Stimulated activated naive B cell treated with anti-CD40 and anti-IgM and Interleukin-4, amounts not matched to agents 10 μg/mL and 1 μg/mL and 100 μg/mL, for 72 hours (primary cell): ENCODE measurements around the gene SETD1A.

Experiments
- ATAC-seq, 2 donors: fragments of 150-1000 bp; cut with Tn5 transposase; replicated peaks; 2 replicates each; pipeline ENCODE4 v1.10.0; 2021; ENCODE audit warnings: moderate library complexity in 1 of 2
- DNase-seq: peaks from one replicate; pipeline ENCODE4 v3.0.0; 2021
- H3K27ac Mint-ChIP-seq: one replicate; pipeline ENCODE4 v1.8.0; 2022; ENCODE audit warnings: mild to moderate bottlenecking, mixed read lengths
- H3K27me3 Mint-ChIP-seq, 2 donors: one replicate each; pipeline ENCODE4 v1.8.0; 2022; ENCODE audit warnings: mixed read lengths in 2 of 2
- H3K36me3 Mint-ChIP-seq, 2 donors: one replicate each; pipeline ENCODE4 v1.8.0; 2022; ENCODE audit warnings: mixed read lengths in 2 of 2, mild to moderate bottlenecking in 1 of 2
- H3K4me1 Mint-ChIP-seq, 2 donors: one replicate each; pipeline ENCODE4 v1.8.0; 2022; ENCODE audit warnings: mixed read lengths in 2 of 2, mild to moderate bottlenecking in 1 of 2
- H3K4me3 Mint-ChIP-seq, 2 donors: one replicate each; pipeline ENCODE4 v1.8.0; 2022; ENCODE audit warnings: mild to moderate bottlenecking in 2 of 2, mixed read lengths in 2 of 2, moderate library complexity in 1 of 2
- H3K9me3 Mint-ChIP-seq, 2 donors: one replicate each; pipeline ENCODE4 v1.8.0; 2022; ENCODE audit warnings: mixed read lengths in 2 of 2, mild to moderate bottlenecking in 1 of 2

SETD1A gene

GRCh38 chr16:30957456-30958174 lies at the start of gene SETD1A:
SETD1A (plus strand) TSS chr16:30957754; CDS start chr16:30958732, 978 bp downstream.
- peak; percentile 93 for DNase-seq
- Mint-ChIP-seq H3K36me3 (peaks cover 32 to 39% of the 10 kb centered on the region in 2 donors), H3K9me3 (no peaks in the 10 kb centered on the region)

GRCh38 chr16:30910427-30911029 lies 47.0 kb upstream of the SETD1A start:
- H3K4me3 Mint-ChIP-seq: no peak overlapping the region
- peak overlapping the region; percentile 25 for H3K27ac Mint-ChIP-seq
- peaks cover 4% of the 10 kb centered on the region in 2 donors for H3K4me1 Mint-ChIP-seq
- no peak for DNase-seq
- no peak for ATAC-seq
- peaks cover 0 to 3% of the 10 kb centered on the region in 2 donors for H3K27me3 Mint-ChIP-seq
- H3K36me3 Mint-ChIP-seq: no peaks in the 10 kb centered on the region
- no peaks in the 10 kb centered on the region for H3K9me3 Mint-ChIP-seq

More at GRCh38 chr16:30957456-30958174, at the start of gene SETD1A:
- ATAC-seq: peak; percentile 88 to 91
- Mint-ChIP-seq H3K27ac (peak within 1 kb of the TSS; percentile 99), H3K4me1 (peaks cover 32 to 40% of the 10 kb centered on the region in 2 donors), H3K4me3 (peak within 1 kb of the TSS; percentile 93 to 96), H3K27me3 (no peaks in the 10 kb centered on the region)

GRCh38 chr16:30912794-30913412 lies 44.7 kb upstream of the SETD1A start:
- Mint-ChIP-seq H3K27ac (no peak overlapping the region), H3K4me1 (peaks cover 4% of the 10 kb centered on the region in 2 donors), H3K27me3 (peaks cover 0 to 3% of the 10 kb centered on the region in 2 donors), H3K36me3 (no peaks in the 10 kb centered on the region), H3K4me3 (no peak overlapping the region), H3K9me3 (no peaks in the 10 kb centered on the region)
- no peak for DNase-seq
- no peak for ATAC-seq

GRCh38 chr16:30914830-30915229 lies 42.7 kb upstream of the SETD1A start:
- Mint-ChIP-seq H3K4me1 (peaks cover 4% of the 10 kb centered on the region in 2 donors), H3K4me3 (no peak overlapping the region), H3K27ac (no peak overlapping the region), H3K9me3 (no peaks in the 10 kb centered on the region), H3K27me3 (no peaks in the 10 kb centered on the region), H3K36me3 (no peaks in the 10 kb centered on the region)
- DNase-seq (no peak), ATAC-seq (peak; percentile 41 to 72)

- Mint-ChIP-seq H3K4me3 (no peak overlapping the region), H3K4me1 (peaks cover 9 to 21% of the 10 kb centered on the region in 2 donors), H3K27ac (peak overlapping the region; percentile 28), H3K9me3 (no peaks in the 10 kb centered on the region), H3K27me3 (no peaks in the 10 kb centered on the region), H3K36me3 (no peaks in the 10 kb centered on the region)
- ATAC-seq (no peak), DNase-seq (no peak)
These were observed 38.9 kb upstream of the SETD1A start for GRCh38 chr16:30918614-30919013.

- Mint-ChIP-seq H3K9me3 (no peaks in the 10 kb centered on the region), H3K27me3 (no peaks in the 10 kb centered on the region), H3K4me1 (peaks cover 16 to 28% of the 10 kb centered on the region in 2 donors), H3K36me3 (peaks cover 0 to 5% of the 10 kb centered on the region in 2 donors), H3K27ac (peak overlapping the region; percentile 10), H3K4me3 (peak overlapping the region; percentile 29 to 39)
- no peak for DNase-seq
- no peak for ATAC-seq
These were observed 36.7 kb upstream of the SETD1A start for GRCh38 chr16:30920891-30921290.

- ATAC-seq: no peak
- H3K36me3 Mint-ChIP-seq: peaks cover 0 to 10% of the 10 kb centered on the region in 2 donors
- peak overlapping the region; percentile 96 to 99 for H3K4me3 Mint-ChIP-seq
These were observed 36.2 kb upstream of the SETD1A start for GRCh38 chr16:30921459-30921747.

GRCh38 chr16:30921748-30922419 lies 35.7 kb upstream of the SETD1A start:
- Mint-ChIP-seq H3K27me3 (no peaks in the 10 kb centered on the region), H3K36me3 (peaks cover 3 to 15% of the 10 kb centered on the region in 2 donors), H3K9me3 (no peaks in the 10 kb centered on the region), H3K4me3 (peak overlapping the region; percentile 96 to 99), H3K27ac (peak overlapping the region; percentile 100), H3K4me1 (peaks cover 25 to 38% of the 10 kb centered on the region in 2 donors)
- peak; percentile 81 for DNase-seq
- ATAC-seq: peak; percentile 13 to 17

More at GRCh38 chr16:30921459-30921747, 36.2 kb upstream of the SETD1A start:
- Mint-ChIP-seq H3K4me1 (peaks cover 21 to 33% of the 10 kb centered on the region in 2 donors), H3K9me3 (no peaks in the 10 kb centered on the region), H3K27me3 (no peaks in the 10 kb centered on the region), H3K27ac (peak overlapping the region; percentile 100)
- no peak for DNase-seq

- ATAC-seq (peak; percentile 77 to 79), DNase-seq (peak; percentile 100)
- Mint-ChIP-seq H3K9me3 (no peaks in the 10 kb centered on the region), H3K27ac (peak overlapping the region; percentile 100), H3K4me1 (peaks cover 27 to 44% of the 10 kb centered on the region in 2 donors), H3K4me3 (peak overlapping the region; percentile 96 to 99), H3K27me3 (no peaks in the 10 kb centered on the region), H3K36me3 (peaks cover 3 to 19% of the 10 kb centered on the region in 2 donors)
These were observed 35.1 kb upstream of the SETD1A start for GRCh38 chr16:30922420-30922959.

GRCh38 chr16:30922960-30923535 lies 34.5 kb upstream of the SETD1A start:
- DNase-seq: peak; percentile 96
- peaks cover 3 to 22% of the 10 kb centered on the region in 2 donors for H3K36me3 Mint-ChIP-seq
- H3K9me3 Mint-ChIP-seq: no peaks in the 10 kb centered on the region
- H3K4me1 Mint-ChIP-seq: peaks cover 27 to 44% of the 10 kb centered on the region in 2 donors
- peak; percentile 74 to 76 for ATAC-seq
- H3K27me3 Mint-ChIP-seq: no peaks in the 10 kb centered on the region
- H3K27ac Mint-ChIP-seq: peak overlapping the region; percentile 100
- H3K4me3 Mint-ChIP-seq: peak overlapping the region; percentile 96 to 99

GRCh38 chr16:30923554-30924075 lies 33.9 kb upstream of the SETD1A start, which contains the start of gene FBXL19:
FBXL19 (plus strand) TSS chr16:30923572; CDS start chr16:30925755, 2,183 bp downstream.
- Mint-ChIP-seq H3K27ac (peak within 1 kb of the TSS; percentile 100), H3K9me3 (no peaks in the 10 kb centered on the region), H3K36me3 (peaks cover 3 to 22% of the 10 kb centered on the region in 2 donors), H3K4me3 (peak within 1 kb of the TSS; percentile 96 to 99), H3K4me1 (peaks cover 27 to 44% of the 10 kb centered on the region in 2 donors), H3K27me3 (no peaks in the 10 kb centered on the region)
- ATAC-seq (peak in 1 of 2 donors; percentile 2), DNase-seq (no peak)

GRCh38 chr16:30924076-30924912 lies 33.3 kb upstream of the SETD1A start:
- Mint-ChIP-seq H3K27ac (peak overlapping the region; percentile 92), H3K4me1 (peaks cover 27 to 44% of the 10 kb centered on the region in 2 donors), H3K36me3 (peaks cover 3 to 22% of the 10 kb centered on the region in 2 donors), H3K27me3 (no peaks in the 10 kb centered on the region), H3K4me3 (peak overlapping the region; percentile 91 to 96), H3K9me3 (no peaks in the 10 kb centered on the region)
- ATAC-seq (no peak), DNase-seq (no peak)
